Hepatocyte (in vitro differentiated cells): ENCODE results near the gene TRAPPC13. TPM values are rescaled to one million over a fixed set of nuclear protein-coding genes. Genes with fewer than 3 reads are reported as not detected.
"Not testable (repeated sequence)": the region's sequence is repeated elsewhere in the genome, so short reads cannot be mapped to it uniquely, and the experiment has no call there.

ENCODE experiments used
- DNase-seq: peaks from one replicate; pipeline ENCODE4 v3.0.0-alpha.2; 2016; ENCODE audit warnings: low spot score
- H2AFZ ChIP-seq: fragments of 200-600 bp; sonication (generic); 2 replicates; pipeline ENCODE4 v1.6.0; 2016; ENCODE audit warnings: antibody characterized with exemption, mild to moderate bottlenecking
- H3K27ac ChIP-seq: fragments of 200-600 bp; sonication (generic); 2 replicates; pipeline ENCODE4 v1.5.1; 2016; ENCODE audit warnings: mild to moderate bottlenecking
- H3K27me3 ChIP-seq: fragments of 200-600 bp; sonication (generic); 2 replicates; pipeline ENCODE4 v1.6.1; 2016
- H3K36me3 ChIP-seq: fragments of 200-600 bp; sonication (generic); replicated peaks from 2 replicates; pipeline ENCODE4 v1.5.1; 2016; ENCODE audit warnings: low read depth; ENCODE audit not compliant: insufficient read depth
- H3K4me1 ChIP-seq: fragments of 200-600 bp; sonication (generic); 2 replicates; pipeline ENCODE4 v1.5.1; 2016; ENCODE audit warnings: mild to moderate bottlenecking, moderate library complexity; ENCODE audit not compliant: insufficient read depth
- H3K4me2 ChIP-seq: fragments of 200-600 bp; sonication (generic); 2 replicates; pipeline ENCODE4 v1.6.0; 2016
- H3K4me3 ChIP-seq: fragments of 200-600 bp; sonication (generic); 2 replicates; pipeline ENCODE4 v1.5.1; 2016; ENCODE audit warnings: mild to moderate bottlenecking
- H3K79me2 ChIP-seq: fragments of 200-600 bp; sonication (generic); 2 replicates; pipeline ENCODE4 v1.6.0; 2017; ENCODE audit warnings: mild to moderate bottlenecking
- H3K9me2 ChIP-seq: fragments of 200-600 bp; sonication (generic); replicated peaks from 2 replicates; pipeline ENCODE4 v1.6.0; 2017; ENCODE audit warnings: mild to moderate bottlenecking; ENCODE audit not compliant: insufficient read depth
- H3K9me3 ChIP-seq: fragments of 200-600 bp; sonication (generic); 2 replicates; pipeline ENCODE4 v1.5.1; 2016; ENCODE audit warnings: low read depth, mild to moderate bottlenecking
- H4K20me1 ChIP-seq: fragments of 200-600 bp; sonication (generic); 2 replicates; pipeline ENCODE4 v1.6.0; 2016; ENCODE audit warnings: mild to moderate bottlenecking; ENCODE audit not compliant: insufficient read depth, poor library complexity, severe bottlenecking
- EZH2 ChIP-seq: fragments of 200-600 bp; sonication (generic); IDR thresholded peaks from 2 replicates; pipeline ENCODE4 v1.6.1; 2016; ENCODE audit warnings: antibody characterized with exemption, mild to moderate bottlenecking, borderline replicate concordance
- EZH2phosphoT487 ChIP-seq: fragments of 200-600 bp; sonication (generic); IDR thresholded peaks from one replicate; pipeline ENCODE4 v1.6.1; 2018; ENCODE audit warnings: antibody characterized with exemption, mild to moderate bottlenecking, low read depth, moderate library complexity; ENCODE audit not compliant: unreplicated experiment, severe bottlenecking
- WGBS: methylation state at CpG from one replicate; pipeline ENCODE4 v1.1.6; 2016; ENCODE audit warnings: low lambda C conversion rate; ENCODE audit errors: missing lambda C conversion rate; 5-methylcytosine and 5-hydroxymethylcytosine counted together
- polyA plus RNA-seq: library from polyadenylated mRNA; unstranded; fragments of >200 nt; fragmentation: Nextera tagmentation; extraction: Ambion mirVana; gene quantifications from 2 replicates; pipeline ENCODE4 v1.2.1, GENCODE V29; 2016
- total RNA-seq: library from RNA; depleted of rRNA; stranded (reverse); fragments of >200 nt; gene quantifications from 2 replicates; pipeline ENCODE4 v1.2.3, GENCODE V29; 2014
- TF ChIP-seq, protein P1 (sequence below): fragments of 200-600 bp; sonication (generic); IDR thresholded peaks from 2 replicates; pipeline ENCODE4 v1.5.1; 2016; ENCODE audit warnings: antibody characterized with exemption, mild to moderate bottlenecking; ENCODE audit not compliant: poor library complexity

The TRAPPC13 gene
- total and polyA plus RNA-seq, 2 experiments from 2014 or later: 14.7 to 32.7 TPM

DNA sequence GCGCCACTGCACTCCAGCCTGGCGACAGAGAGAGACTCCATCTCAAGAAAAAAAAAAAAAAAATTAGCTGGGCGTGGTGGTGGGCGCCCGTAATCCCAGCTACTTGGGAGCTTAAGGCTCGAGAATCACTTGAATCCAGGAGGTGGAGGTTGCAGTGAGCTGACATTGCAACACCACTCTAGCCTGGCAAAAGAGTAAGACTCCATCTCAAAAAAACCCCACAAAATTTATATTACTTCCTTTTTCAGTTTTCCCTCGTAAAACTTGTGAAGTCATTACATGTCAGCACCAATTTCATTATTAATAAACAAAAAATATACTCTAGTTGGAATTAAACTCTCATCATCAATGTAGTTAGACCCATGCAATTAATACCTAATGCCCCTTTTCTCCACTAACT is 43.9 kb downstream of the TRAPPC13 start:
- Histone ChIP-seq H3K36me3 (no peaks in the 10 kb centered on the region), H3K4me1 (no peaks in the 10 kb centered on the region)
- WGBS: 82% methylated on average over 7 of the region's 7 CpGs

DNA sequence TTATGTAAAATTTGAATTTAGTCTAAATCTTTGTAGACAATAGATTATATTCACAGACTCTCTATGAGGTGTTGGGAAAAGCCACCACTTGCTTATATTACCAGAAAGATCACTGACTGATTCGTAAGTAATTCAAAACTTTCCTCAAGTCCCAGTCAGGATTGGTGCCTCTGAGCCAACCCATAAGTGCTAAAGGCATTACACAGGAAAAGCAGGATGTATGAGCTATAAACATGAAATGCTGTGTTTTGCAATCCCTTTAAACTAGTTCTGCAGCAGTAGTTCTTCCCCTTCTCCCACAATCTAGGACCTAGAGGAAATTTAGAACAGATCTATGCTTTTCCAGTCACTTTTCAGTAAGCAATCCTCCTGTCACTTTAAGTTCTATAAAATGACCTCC is 48.0 kb downstream of the TRAPPC13 start:
- H3K36me3 ChIP-seq: no peaks in the 10 kb centered on the region
- no peaks in the 10 kb centered on the region for H3K9me2 ChIP-seq
- H3K4me3 ChIP-seq: no peak overlapping the region
- H3K27me3 ChIP-seq: no peaks in the 10 kb centered on the region
- H3K4me1 ChIP-seq: no peaks in the 10 kb centered on the region
- TF ChIP-seq, protein P1, sequence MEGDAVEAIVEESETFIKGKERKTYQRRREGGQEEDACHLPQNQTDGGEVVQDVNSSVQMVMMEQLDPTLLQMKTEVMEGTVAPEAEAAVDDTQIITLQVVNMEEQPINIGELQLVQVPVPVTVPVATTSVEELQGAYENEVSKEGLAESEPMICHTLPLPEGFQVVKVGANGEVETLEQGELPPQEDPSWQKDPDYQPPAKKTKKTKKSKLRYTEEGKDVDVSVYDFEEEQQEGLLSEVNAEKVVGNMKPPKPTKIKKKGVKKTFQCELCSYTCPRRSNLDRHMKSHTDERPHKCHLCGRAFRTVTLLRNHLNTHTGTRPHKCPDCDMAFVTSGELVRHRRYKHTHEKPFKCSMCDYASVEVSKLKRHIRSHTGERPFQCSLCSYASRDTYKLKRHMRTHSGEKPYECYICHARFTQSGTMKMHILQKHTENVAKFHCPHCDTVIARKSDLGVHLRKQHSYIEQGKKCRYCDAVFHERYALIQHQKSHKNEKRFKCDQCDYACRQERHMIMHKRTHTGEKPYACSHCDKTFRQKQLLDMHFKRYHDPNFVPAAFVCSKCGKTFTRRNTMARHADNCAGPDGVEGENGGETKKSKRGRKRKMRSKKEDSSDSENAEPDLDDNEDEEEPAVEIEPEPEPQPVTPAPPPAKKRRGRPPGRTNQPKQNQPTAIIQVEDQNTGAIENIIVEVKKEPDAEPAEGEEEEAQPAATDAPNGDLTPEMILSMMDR: no peak
- TF ChIP-seq EZH2phosphoT487: no peak
- TF ChIP-seq EZH2: no peak
- H3K79me2 ChIP-seq: no peaks in the 10 kb centered on the region
- no peak overlapping the region for H3K4me2 ChIP-seq
- no peaks in the 10 kb centered on the region for H3K9me3 ChIP-seq
- no peak overlapping the region for H2AFZ ChIP-seq
- no peaks in the 10 kb centered on the region for H4K20me1 ChIP-seq
- H3K27ac ChIP-seq: no peak overlapping the region
- no peak for DNase-seq
- WGBS: 73% methylated on average over 1 of the region's 1 CpG

More for the DNA sequence above, 43.9 kb downstream of the TRAPPC13 start:
- TF ChIP-seq EZH2 (no peak), EZH2phosphoT487 (no peak)
- TF ChIP-seq, protein P1: no peak
- Histone ChIP-seq H3K9me3 (no peaks in the 10 kb centered on the region), H4K20me1 (no peaks in the 10 kb centered on the region), H3K27me3 (no peaks in the 10 kb centered on the region), H3K4me2 (no peak overlapping the region), H3K4me3 (no peak overlapping the region), H2AFZ (no peak overlapping the region), H3K79me2 (no peaks in the 10 kb centered on the region), H3K9me2 (no peaks in the 10 kb centered on the region), H3K27ac (no peak overlapping the region)
- DNase-seq: no peak

DNA sequence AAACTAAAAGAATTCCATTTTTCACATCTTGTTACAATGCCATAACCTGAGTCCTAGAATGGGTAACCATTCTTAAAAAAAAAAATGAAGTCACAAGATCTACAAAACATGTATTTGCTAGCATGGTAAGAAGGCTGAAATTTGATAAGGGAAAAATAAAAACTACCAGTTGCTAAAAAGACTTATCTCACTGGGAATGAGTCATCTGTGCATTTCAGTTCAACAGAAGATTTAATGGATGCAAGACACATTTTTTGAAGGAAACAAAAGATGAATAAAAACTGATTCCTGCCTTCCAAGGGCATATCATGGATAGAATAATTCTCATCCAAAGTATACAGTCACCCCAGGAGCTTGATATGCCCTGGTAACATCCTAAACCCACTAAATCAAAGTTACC is 49.9 kb downstream of the TRAPPC13 start:
- Histone ChIP-seq H3K4me1 (no peaks in the 10 kb centered on the region), H4K20me1 (no peaks in the 10 kb centered on the region), H3K4me3 (no peak overlapping the region), H3K27me3 (no peaks in the 10 kb centered on the region), H2AFZ (no peak overlapping the region), H3K4me2 (no peak overlapping the region), H3K36me3 (no peaks in the 10 kb centered on the region), H3K9me2 (no peaks in the 10 kb centered on the region), H3K27ac (no peak overlapping the region), H3K79me2 (no peaks in the 10 kb centered on the region), H3K9me3 (no peaks in the 10 kb centered on the region)
- TF ChIP-seq EZH2: no peak
- TF ChIP-seq EZH2phosphoT487: no peak
- no peak for DNase-seq

DNA sequence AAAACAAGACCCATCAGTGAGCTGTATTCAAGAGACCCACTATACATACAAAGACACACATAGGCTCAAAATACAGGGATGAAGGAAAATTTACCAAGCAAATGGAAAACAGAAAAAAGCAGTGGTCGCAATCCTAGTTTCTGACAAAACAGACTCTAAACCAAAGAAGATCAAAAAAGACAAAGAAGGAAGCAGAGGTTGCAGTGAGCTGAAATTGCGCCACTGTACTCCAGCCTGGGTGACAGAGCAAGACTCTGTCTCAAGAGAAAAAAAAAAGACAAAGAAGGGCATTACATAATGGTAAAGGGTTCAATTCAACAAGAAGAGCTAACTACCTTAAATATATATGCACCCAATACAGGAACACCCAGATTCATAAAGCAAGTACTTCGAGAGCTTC is 51.2 kb downstream of the TRAPPC13 start:
- H3K36me3 ChIP-seq, H3K79me2 ChIP-seq, H3K9me2 ChIP-seq, H3K4me2 ChIP-seq, H3K4me1 ChIP-seq, H4K20me1 ChIP-seq, DNase-seq, H3K27ac ChIP-seq, H2AFZ ChIP-seq, H3K4me3 ChIP-seq, H3K27me3 ChIP-seq, H3K9me3 ChIP-seq: not testable (repeated sequence)
- WGBS: 87% methylated on average over 3 of the region's 3 CpGs

DNA sequence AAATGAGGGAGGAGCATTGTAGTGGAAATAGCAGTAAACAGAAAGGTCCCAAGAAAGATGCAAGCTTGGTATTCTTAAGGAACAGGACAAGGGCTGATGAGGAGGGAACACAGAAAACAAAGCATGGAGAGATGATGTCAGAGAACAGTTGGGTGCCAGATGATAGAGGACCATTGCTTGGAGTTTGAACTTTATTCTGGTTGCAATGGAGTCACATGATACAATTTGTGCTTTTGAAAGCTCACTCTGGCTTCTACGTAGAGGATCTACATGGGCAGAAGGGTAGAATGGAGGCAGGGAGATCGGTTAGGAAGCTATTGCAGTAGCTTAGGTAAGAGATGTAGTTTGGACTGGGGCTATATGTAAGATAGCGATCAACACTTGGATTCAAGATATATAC is 57.3 kb downstream of the TRAPPC13 start:
- 97% methylated on average over 3 of the region's 3 CpGs for WGBS
- TF ChIP-seq EZH2 (no peak), EZH2phosphoT487 (no peak)
- TF ChIP-seq, protein P1: no peak
- no peaks in the 10 kb centered on the region for H3K9me2 ChIP-seq
- H3K36me3 ChIP-seq: no peaks in the 10 kb centered on the region
- no peaks in the 10 kb centered on the region for H4K20me1 ChIP-seq
- H3K79me2 ChIP-seq: no peaks in the 10 kb centered on the region
- no peaks in the 10 kb centered on the region for H3K4me1 ChIP-seq
- no peak overlapping the region for H3K27ac ChIP-seq
- no peak for DNase-seq
- H3K9me3 ChIP-seq: no peaks in the 10 kb centered on the region
- no peak overlapping the region for H3K4me2 ChIP-seq
- H2AFZ ChIP-seq: no peak overlapping the region
- H3K4me3 ChIP-seq: no peak overlapping the region
- no peaks in the 10 kb centered on the region for H3K27me3 ChIP-seq
